GM19099 (cell line): Measurements from ENCODE around the gene FAM107B.

Experiments used
- POLR2A ChIP-seq: IDR thresholded peaks from 3 replicates; pipeline ENCODE4 v1.6.1; 2011; ENCODE audit warnings: low read depth; ENCODE audit not compliant: insufficient read length; ENCODE audit errors: extremely low read depth

FAM107B gene

DNA sequence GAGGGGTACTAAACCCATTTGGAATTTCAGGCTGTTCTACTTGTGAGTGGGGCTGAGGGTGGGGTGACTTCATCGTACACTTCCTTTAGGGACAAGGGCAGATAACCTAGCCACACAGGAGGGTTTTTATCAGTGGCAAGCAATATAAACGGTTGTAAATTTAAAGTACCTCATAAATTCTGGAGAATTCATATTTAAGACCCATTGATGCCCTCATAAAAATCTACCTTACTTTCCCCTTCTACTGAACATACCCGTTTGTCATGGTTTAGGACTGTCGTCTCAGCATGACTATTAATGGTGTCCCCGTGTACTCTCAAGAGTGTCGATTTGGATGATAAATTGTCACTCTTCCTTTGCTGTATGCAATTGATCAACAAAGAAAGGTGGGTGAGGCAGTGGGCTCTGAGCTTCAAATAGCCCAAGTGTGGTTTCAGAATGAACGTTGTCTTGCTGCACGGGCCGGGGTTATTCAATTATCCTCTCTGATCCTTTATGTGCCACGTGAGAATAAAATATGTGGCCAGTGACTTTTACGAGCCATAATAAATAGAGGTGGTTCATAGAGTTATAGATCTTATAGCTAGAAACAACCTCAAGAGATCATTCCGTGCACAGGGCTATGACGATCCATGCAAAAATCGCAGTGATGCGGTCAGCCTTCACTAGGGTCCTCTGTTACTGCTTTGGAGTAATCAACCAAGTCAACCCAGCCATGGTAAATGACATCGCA, 82.2 kb downstream of the FAM107B start:
- TF ChIP-seq POLR2A, result no peak

GRCh38 chr10:14691359-14691758, 83.3 kb downstream of the FAM107B start:
- no peak for TF ChIP-seq POLR2A

- TF ChIP-seq POLR2A, result no peak
These were observed 86.1 kb downstream of the FAM107B start for GRCh38 chr10:14688606-14689005.

- TF ChIP-seq POLR2A, result no peak
These were observed 87.4 kb downstream of the FAM107B start for GRCh38 chr10:14687340-14687739.

GRCh38 chr10:14686356-14686755, 88.3 kb downstream of the FAM107B start:
- TF ChIP-seq POLR2A, result no peak

- TF ChIP-seq POLR2A, result no peak
These were observed 90.3 kb downstream of the FAM107B start for GRCh38 chr10:14684354-14684753.

DNA sequence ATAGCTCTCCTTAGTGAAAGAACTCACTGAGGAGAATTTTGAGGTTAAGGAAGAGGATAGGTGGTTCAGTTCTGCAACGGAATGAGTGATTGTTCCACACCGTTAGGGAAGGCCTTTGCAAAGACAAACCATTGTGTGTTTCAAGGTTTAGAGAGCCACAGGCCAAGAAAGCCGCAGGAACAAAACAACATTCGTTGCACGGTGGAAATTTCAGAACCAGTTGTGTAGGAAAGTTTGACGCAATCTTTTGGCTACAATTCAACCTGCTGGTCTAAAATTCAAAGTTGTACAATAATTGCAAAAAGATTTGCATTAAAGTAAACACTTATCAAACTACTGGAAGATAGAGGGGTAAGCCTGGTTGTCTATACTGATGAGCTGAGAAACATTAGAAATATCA, 91.4 kb downstream of the FAM107B start:
- TF ChIP-seq POLR2A, result no peak

DNA sequence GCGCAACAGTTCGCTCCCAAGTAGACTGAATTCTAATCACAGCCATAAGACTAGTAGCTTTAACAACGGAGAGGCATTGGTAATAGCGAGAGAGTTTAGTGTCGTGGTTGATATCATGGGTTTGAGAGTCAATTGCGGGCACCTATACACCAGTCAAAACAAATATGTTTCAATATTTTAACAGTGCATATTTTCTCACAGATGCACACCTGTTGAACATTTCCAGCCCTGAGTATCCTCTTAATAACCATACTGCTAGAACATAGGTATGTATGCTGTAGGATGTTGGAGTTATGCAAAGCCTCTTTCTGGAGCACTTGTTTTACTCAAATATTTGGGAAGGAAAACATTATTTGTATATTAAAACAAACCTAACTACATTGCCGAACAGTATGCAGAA, 92.9 kb downstream of the FAM107B start:
- no peak for TF ChIP-seq POLR2A

DNA sequence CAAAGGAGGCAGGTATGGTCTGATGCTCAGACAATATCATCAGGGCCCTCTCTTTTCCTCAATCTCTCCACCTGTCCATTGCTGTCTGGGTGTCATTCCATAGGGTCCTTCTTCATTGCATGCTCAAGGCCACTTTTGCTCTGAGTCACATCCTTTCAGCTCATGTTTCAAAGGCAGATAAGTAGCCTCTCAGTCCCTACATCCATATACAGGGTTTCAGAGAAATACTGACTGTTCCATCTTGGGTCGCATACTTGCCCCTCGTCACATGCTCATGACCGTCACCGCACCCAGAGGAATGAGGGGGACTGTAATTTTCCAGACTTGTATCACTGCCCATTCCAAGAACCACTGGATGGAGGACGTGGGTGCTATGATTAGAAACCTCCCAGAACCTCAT, 93.4 kb downstream of the FAM107B start:
- no peak for TF ChIP-seq POLR2A

DNA sequence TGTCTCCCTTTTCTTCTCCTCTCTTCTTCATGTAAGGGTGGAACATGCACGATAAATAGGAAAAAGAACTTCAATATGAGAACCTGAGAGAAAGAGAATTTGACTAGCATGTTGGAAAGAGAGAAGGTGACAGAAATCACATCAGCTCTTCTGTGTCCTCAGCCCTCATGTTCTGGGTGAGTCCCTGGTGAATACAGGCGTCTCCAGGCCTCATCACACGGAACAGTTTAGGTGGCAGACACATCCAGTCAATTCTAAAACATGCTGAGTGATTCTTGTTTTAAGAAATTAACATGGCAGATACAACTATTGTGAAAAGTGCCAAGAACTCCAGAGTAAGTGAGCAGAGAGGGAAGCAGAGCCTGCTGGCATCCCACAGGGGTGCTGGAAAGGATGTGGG, 96.1 kb downstream of the FAM107B start:
- no peak for TF ChIP-seq POLR2A

GRCh38 chr10:14676732-14677131, 98.0 kb downstream of the FAM107B start:
- TF ChIP-seq POLR2A, result no peak

GRCh38 chr10:14674376-14675050, 100.2 kb downstream of the FAM107B start:
- no peak for TF ChIP-seq POLR2A

- no peak for TF ChIP-seq POLR2A
These were observed 101.4 kb downstream of the FAM107B start for GRCh38 chr10:14673189-14673861.

- TF ChIP-seq POLR2A, result no peak
These were observed 103.3 kb downstream of the FAM107B start for GRCh38 chr10:14671386-14671831.

DNA sequence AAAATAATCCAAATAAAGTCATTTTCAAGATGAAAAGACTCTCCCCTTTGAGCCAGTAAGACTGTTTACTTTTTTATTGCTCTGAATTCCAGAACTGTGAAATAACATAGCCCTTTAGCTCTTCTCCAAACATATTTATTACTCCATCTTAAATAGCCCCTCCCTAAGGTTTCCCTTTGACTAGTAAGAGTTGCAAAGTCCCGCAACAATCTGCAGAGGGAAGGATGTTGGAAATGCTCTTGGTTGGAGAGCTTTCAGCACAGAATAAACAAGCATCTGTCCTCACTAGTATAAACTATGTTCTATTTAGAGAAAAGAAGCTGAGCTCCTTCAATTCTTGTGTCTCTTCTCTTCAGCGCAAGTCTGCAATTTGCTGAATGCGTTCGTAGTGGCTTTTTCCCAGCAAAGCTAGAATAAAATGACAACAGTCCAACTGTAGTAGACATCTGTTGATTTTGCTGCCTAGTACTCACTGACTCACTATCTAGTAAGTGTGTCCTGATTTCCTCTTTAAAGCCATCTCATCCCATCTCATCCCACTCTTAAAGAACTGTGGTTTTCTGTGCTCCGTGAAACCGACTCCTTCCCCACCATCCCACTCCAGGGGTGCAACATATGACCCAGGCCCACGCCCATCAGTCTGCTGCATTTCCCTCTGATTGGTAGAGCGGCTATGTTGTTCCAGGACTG, 104.0 kb downstream of the FAM107B start:
- TF ChIP-seq POLR2A, result no peak
